ENCODE results near the gene NPIPB6. TPM values are rescaled to one million over a fixed set of nuclear protein-coding genes. Genes with fewer than 3 reads are reported as not detected.

Gene NPIPB6
- total RNA-seq, 2 donors from 2014 or later, result 1.8 to 3.5 TPM

- Mint-ChIP-seq H3K4me1 (no peaks in the 10 kb centered on the region), H3K27ac (no peak overlapping the region), H3K36me3 (ENCODE audit: low read depth) (peaks cover 34% of the 10 kb centered on the region), H3K27me3 (ENCODE audit: insufficient read depth) (no peaks in the 10 kb centered on the region), H3K9me3 (no peaks in the 10 kb centered on the region), H3K4me3 (no peak overlapping the region)
- Histone ChIP-seq H3K4me3 (ENCODE audit: low read length) (no peak overlapping the region), H3K27me3 (ENCODE audit: control insufficient read depth, insufficient read depth, low read length, poor library complexity, severe bottlenecking) (no peaks in the 10 kb centered on the region), H3K27ac (ENCODE audit: low read depth, low read length) (no peak overlapping the region), H3K9ac (ENCODE audit: extremely low read depth, low read length, poor library complexity, severe bottlenecking) (no peak overlapping the region), H3K9me3 (ENCODE audit: control insufficient read depth, low read length) (no peaks in the 10 kb centered on the region), H3K4me1 (ENCODE audit: control insufficient read depth, insufficient read depth, low read length) (no peaks in the 10 kb centered on the region), H3K36me3 (ENCODE audit: control insufficient read depth, insufficient read depth, low read length) (peaks cover 9% of the 10 kb centered on the region)
- no peak for TF ChIP-seq CTCF (conservative IDR thresholded peaks at IDR 0.05)
- 89 to 92% methylated on average over 2 to 6 of the region's 6 CpGs for WGBS, 2 experiments (ENCODE audit: insufficient coverage in 1 of 2, insufficient read length in 1 of 2)
- DNase-seq, result no peak
These were observed 47.3 kb downstream of the NPIPB6 start for GRCh38 chr16:28316054-28316453.

GRCh38 chr16:28313587-28313986 lies 49.7 kb downstream of the NPIPB6 start:
- no peak for DNase-seq
- Histone ChIP-seq H3K9me3 (ENCODE audit: control insufficient read depth, low read length) (no peaks in the 10 kb centered on the region), H3K4me3 (ENCODE audit: low read length) (no peak overlapping the region), H3K9ac (ENCODE audit: extremely low read depth, low read length, poor library complexity, severe bottlenecking) (no peak overlapping the region), H3K4me1 (ENCODE audit: control insufficient read depth, insufficient read depth, low read length) (no peaks in the 10 kb centered on the region), H3K27ac (ENCODE audit: low read depth, low read length) (no peak overlapping the region), H3K36me3 (ENCODE audit: control insufficient read depth, insufficient read depth, low read length) (peaks cover 9% of the 10 kb centered on the region), H3K27me3 (ENCODE audit: control insufficient read depth, insufficient read depth, low read length, poor library complexity, severe bottlenecking) (no peaks in the 10 kb centered on the region)
- Mint-ChIP-seq H3K4me1 (no peaks in the 10 kb centered on the region), H3K27ac (no peak overlapping the region), H3K4me3 (no peak overlapping the region), H3K27me3 (ENCODE audit: insufficient read depth) (no peaks in the 10 kb centered on the region), H3K9me3 (no peaks in the 10 kb centered on the region), H3K36me3 (ENCODE audit: low read depth) (peaks cover 43% of the 10 kb centered on the region)
- 84 to 92% methylated on average over 6 to 9 of the region's 11 CpGs for WGBS, 2 experiments (ENCODE audit: insufficient coverage in 1 of 2, insufficient read length in 1 of 2)
- no peak for TF ChIP-seq CTCF (conservative IDR thresholded peaks at IDR 0.05)

- no peak overlapping the region for H3K4me3 Mint-ChIP-seq
- Histone ChIP-seq H3K9me3 (ENCODE audit: control insufficient read depth, low read length) (no peaks in the 10 kb centered on the region), H3K27ac (ENCODE audit: low read depth, low read length) (no peak overlapping the region), H3K36me3 (ENCODE audit: control insufficient read depth, insufficient read depth, low read length) (peaks cover 11% of the 10 kb centered on the region), H3K9ac (ENCODE audit: extremely low read depth, low read length, poor library complexity, severe bottlenecking) (no peak overlapping the region), H3K27me3 (ENCODE audit: control insufficient read depth, insufficient read depth, low read length, poor library complexity, severe bottlenecking) (no peaks in the 10 kb centered on the region), H3K4me3 (ENCODE audit: low read length) (no peak overlapping the region), H3K4me1 (ENCODE audit: control insufficient read depth, insufficient read depth, low read length) (no peaks in the 10 kb centered on the region)
- no peak for DNase-seq
- no peak for TF ChIP-seq CTCF (conservative IDR thresholded peaks at IDR 0.05)
- H3K27me3 Mint-ChIP-seq (ENCODE audit: insufficient read depth), result no peaks in the 10 kb centered on the region
- no peaks in the 10 kb centered on the region for H3K9me3 Mint-ChIP-seq
- 96% methylated on average over 7 to 10 of the region's 10 CpGs for WGBS, 2 experiments (ENCODE audit: insufficient coverage in 1 of 2, insufficient read length in 1 of 2)
- H3K36me3 Mint-ChIP-seq (ENCODE audit: low read depth), result peaks cover 46% of the 10 kb centered on the region
- H3K27ac Mint-ChIP-seq, result no peak overlapping the region
- H3K4me1 Mint-ChIP-seq, result no peaks in the 10 kb centered on the region
These were observed 51.0 kb downstream of the NPIPB6 start for GRCh38 chr16:28312327-28312726.
